Measurements from ENCODE around the gene CDK19.

DNA sequence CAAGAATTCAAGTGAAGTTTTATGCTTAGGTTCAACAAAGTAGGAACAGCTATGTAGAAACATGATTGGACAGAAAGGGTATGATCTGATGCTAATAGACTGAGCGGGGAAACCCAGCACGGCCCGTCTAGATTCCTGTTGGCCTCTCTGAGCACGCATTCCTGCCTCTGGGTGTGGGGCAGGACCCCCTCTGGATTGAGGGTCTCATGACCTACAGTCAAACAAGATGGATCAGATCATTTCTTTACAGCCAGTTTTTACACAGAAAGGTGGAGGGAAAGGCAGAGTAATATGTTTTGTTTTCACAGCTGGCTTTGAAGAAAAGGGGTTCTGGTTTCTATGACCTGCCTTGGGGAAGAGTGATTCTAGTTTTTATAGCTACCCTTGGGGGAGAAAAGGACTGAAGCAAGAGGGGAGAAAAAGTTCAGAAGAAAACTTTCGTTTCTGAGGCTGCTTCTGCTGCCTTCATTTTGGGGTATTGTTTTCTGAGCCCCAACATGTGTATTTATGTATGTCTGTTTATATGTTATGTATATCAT is 239.3 kb downstream of the CDK19 start:
- TF ChIP-seq, protein P1, sequence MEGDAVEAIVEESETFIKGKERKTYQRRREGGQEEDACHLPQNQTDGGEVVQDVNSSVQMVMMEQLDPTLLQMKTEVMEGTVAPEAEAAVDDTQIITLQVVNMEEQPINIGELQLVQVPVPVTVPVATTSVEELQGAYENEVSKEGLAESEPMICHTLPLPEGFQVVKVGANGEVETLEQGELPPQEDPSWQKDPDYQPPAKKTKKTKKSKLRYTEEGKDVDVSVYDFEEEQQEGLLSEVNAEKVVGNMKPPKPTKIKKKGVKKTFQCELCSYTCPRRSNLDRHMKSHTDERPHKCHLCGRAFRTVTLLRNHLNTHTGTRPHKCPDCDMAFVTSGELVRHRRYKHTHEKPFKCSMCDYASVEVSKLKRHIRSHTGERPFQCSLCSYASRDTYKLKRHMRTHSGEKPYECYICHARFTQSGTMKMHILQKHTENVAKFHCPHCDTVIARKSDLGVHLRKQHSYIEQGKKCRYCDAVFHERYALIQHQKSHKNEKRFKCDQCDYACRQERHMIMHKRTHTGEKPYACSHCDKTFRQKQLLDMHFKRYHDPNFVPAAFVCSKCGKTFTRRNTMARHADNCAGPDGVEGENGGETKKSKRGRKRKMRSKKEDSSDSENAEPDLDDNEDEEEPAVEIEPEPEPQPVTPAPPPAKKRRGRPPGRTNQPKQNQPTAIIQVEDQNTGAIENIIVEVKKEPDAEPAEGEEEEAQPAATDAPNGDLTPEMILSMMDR (IDR thresholded peaks at IDR 0.05) = no peak
- TF ChIP-seq POLR2A (IDR thresholded peaks at IDR 0.05) = no peak

Data from adrenal gland (tissue), 5 donors.